ENCODE results near the gene SHD.

The SHD gene

GRCh38 chr19:4301590-4302242 is 22.6 kb downstream of the SHD start:
- FAIRE-seq, result no peak

- no peak for FAIRE-seq
Observed at GRCh38 chr19:4302243-4302640, 23.2 kb downstream of the SHD start, which contains the start of gene TMIGD2. TMIGD2 (minus strand) TSS chr19:4302389; CDS start chr19:4302385, 4 bp downstream.

GRCh38 chr19:4303819-4304537 is 24.9 kb downstream of the SHD start:
- no peak for FAIRE-seq

GRCh38 chr19:4304538-4305256 is 25.6 kb downstream of the SHD start, which contains the start of gene FSD1:
FSD1 (plus strand) TSS chr19:4304598; CDS start chr19:4304747, 149 bp downstream.
- no peak for FAIRE-seq

GRCh38 chr19:4305257-4305612 is 26.2 kb downstream of the SHD start:
- FAIRE-seq, result no peak

GRCh38 chr19:4305659-4306058 is 26.6 kb downstream of the SHD start:
- no peak for FAIRE-seq

GRCh38 chr19:4310247-4311121 is 31.4 kb downstream of the SHD start:
- FAIRE-seq, result no peak

GRCh38 chr19:4313847-4314490 is 34.9 kb downstream of the SHD start:
- FAIRE-seq, result no peak

GRCh38 chr19:4316956-4317355 is 37.9 kb downstream of the SHD start:
- FAIRE-seq, result no peak

GRCh38 chr19:4318460-4318859 is 39.4 kb downstream of the SHD start:
- FAIRE-seq, result no peak

GRCh38 chr19:4319067-4319718 is 40.1 kb downstream of the SHD start:
- no peak for FAIRE-seq

- no peak for FAIRE-seq
Observed at GRCh38 chr19:4320419-4320818, 41.4 kb downstream of the SHD start.

- FAIRE-seq, result no peak
Observed at GRCh38 chr19:4322942-4323665, 44.0 kb downstream of the SHD start.

GRCh38 chr19:4323692-4324091 is 44.6 kb downstream of the SHD start:
- FAIRE-seq, result no peak

GRCh38 chr19:4324228-4324627 is 45.2 kb downstream of the SHD start:
- FAIRE-seq, result no peak

GRCh38 chr19:4326215-4326836 is 47.3 kb downstream of the SHD start:
- no peak for FAIRE-seq

GRCh38 chr19:4326837-4327251 is 47.8 kb downstream of the SHD start:
- FAIRE-seq, result no peak

GRCh38 chr19:4327252-4327876 is 48.3 kb downstream of the SHD start:
- no peak for FAIRE-seq

- FAIRE-seq, result no peak
Observed at GRCh38 chr19:4327877-4328242, 48.8 kb downstream of the SHD start.
